Osteoblast (primary cell): ENCODE results near the gene EPHB2. TPM values are rescaled to one million over a fixed set of nuclear protein-coding genes. Genes with fewer than 3 reads are reported as not detected.

Source experiments
- DNase-seq: peaks from one replicate; pipeline ENCODE4 v3.0.0; 2011; ENCODE audit warnings: low spot score, mixed read lengths; ENCODE audit not compliant: insufficient read length; ENCODE audit errors: missing footprints
- H2AFZ ChIP-seq: 2 replicates; pipeline ENCODE4 v1.6.0; 2011; ENCODE audit warnings: mild to moderate bottlenecking, low read length
- H3K27ac ChIP-seq: 2 replicates; pipeline ENCODE4 v1.5.1; 2011; ENCODE audit warnings: mild to moderate bottlenecking, low read depth, low read length, moderate library complexity
- H3K27me3 ChIP-seq: 2 replicates; pipeline ENCODE4 v1.6.0; 2012; ENCODE audit warnings: mild to moderate bottlenecking, control low read depth, inconsistent platforms, low read length, moderate library complexity; ENCODE audit not compliant: insufficient read depth
- H3K36me3 ChIP-seq: 2 replicates; pipeline ENCODE4 v1.5.1; 2011; ENCODE audit warnings: mild to moderate bottlenecking, low read length, control low read depth, moderate library complexity; ENCODE audit not compliant: insufficient read depth
- H3K4me1 ChIP-seq: 2 replicates; pipeline ENCODE4 v1.5.1; 2011; ENCODE audit warnings: mild to moderate bottlenecking, low read length, control low read depth, moderate library complexity; ENCODE audit not compliant: insufficient read depth
- H3K4me2 ChIP-seq: 2 replicates; pipeline ENCODE4 v1.6.0; 2011; ENCODE audit warnings: mild to moderate bottlenecking, low read length; ENCODE audit not compliant: insufficient read depth
- H3K4me3 ChIP-seq: fragments of 200-600 bp; sonication (generic); 3 replicates; pipeline ENCODE4 v1.5.1; 2012; ENCODE audit warnings: mild to moderate bottlenecking, low read length, inconsistent platforms; ENCODE audit not compliant: insufficient read depth
- H3K79me2 ChIP-seq: 2 replicates; pipeline ENCODE4 v1.6.0; 2012; ENCODE audit warnings: mild to moderate bottlenecking, low read length, control low read depth, inconsistent platforms; ENCODE audit not compliant: insufficient read depth
- H3K9me3 ChIP-seq: 2 replicates; pipeline ENCODE4 v1.5.1; 2011; ENCODE audit warnings: low read depth, low read length, control low read depth
- H4K20me1 ChIP-seq: 2 replicates; pipeline ENCODE4 v1.6.0; 2012; ENCODE audit warnings: mild to moderate bottlenecking, low read length, control low read depth; ENCODE audit not compliant: insufficient read depth
- CTCF ChIP-seq: IDR thresholded peaks from 2 replicates; pipeline ENCODE4 v1.5.1; 2011; ENCODE audit warnings: mild to moderate bottlenecking, low read depth, low read length, moderate library complexity; ENCODE audit errors: extremely low read depth
- total RNA-seq: library from RNA; depleted of rRNA; stranded (reverse); fragments of >200 nt; gene quantifications from 2 replicates; pipeline ENCODE4 v1.2.3, GENCODE V29; 2012

The EPHB2 gene
- total RNA-seq, 1 donor: 8.7 TPM

- H3K79me2 ChIP-seq: no peaks in the 10 kb centered on the region
- DNase-seq: no peak
- H2AFZ ChIP-seq: no peak overlapping the region
- TF ChIP-seq CTCF: no peak
- no peak overlapping the region for H3K4me2 ChIP-seq
- H3K4me3 ChIP-seq: no peak overlapping the region
- no peaks in the 10 kb centered on the region for H3K27me3 ChIP-seq
- peaks cover 9% of the 10 kb centered on the region for H3K4me1 ChIP-seq
- H3K36me3 ChIP-seq: no peaks in the 10 kb centered on the region
- H4K20me1 ChIP-seq: no peaks in the 10 kb centered on the region
- H3K9me3 ChIP-seq: no peaks in the 10 kb centered on the region
- no peak overlapping the region for H3K27ac ChIP-seq
Observed at GRCh38 chr1:22877112-22877915, 166.7 kb downstream of the EPHB2 start.

DNA sequence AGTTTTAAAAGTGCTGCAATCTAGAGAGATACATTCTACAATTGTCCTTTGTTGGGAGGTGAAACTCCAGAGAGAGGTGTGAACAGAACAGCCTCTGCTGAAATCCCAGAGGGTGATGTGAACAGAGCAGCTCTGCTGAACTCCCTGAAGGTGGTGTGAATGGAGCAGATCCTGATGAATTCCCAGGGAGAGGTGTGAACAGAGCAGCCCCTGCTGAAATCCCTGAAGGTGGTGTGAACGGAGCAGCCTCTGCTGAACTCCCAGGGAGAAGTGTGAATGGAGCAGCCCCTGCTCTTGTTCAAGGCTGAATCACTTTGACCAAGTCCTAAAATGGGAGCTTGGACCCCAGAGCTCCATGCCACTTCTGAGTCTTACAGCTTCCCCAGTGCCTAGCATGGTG is 167.3 kb downstream of the EPHB2 start:
- Histone ChIP-seq H3K27ac (no peak overlapping the region), H3K9me3 (no peaks in the 10 kb centered on the region), H3K4me2 (no peak overlapping the region), H3K36me3 (no peaks in the 10 kb centered on the region), H3K79me2 (no peaks in the 10 kb centered on the region), H3K27me3 (no peaks in the 10 kb centered on the region), H3K4me3 (no peak overlapping the region), H3K4me1 (peaks cover 9% of the 10 kb centered on the region), H2AFZ (no peak overlapping the region), H4K20me1 (no peaks in the 10 kb centered on the region)
- no peak for TF ChIP-seq CTCF
- no peak for DNase-seq

DNA sequence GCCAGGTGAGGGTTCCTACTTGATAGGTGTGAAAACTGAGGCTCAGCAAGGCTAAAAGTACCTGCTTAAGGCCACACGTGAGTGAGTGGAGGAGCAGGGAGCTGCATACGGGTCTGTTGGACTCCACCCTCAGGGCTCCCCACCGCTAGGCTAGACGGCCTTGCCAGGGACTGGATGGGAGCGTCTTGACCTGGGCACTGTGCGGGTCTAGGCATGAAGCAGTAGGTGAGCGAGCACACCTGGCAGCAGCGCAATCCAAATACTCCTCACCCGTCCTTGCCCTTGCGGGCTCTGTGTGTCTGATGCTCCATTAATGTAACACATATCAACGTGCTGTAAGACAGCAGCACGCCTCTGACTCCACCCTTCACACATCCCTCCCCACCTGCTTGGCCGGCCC is 168.0 kb downstream of the EPHB2 start:
- Histone ChIP-seq H3K4me2 (no peak overlapping the region), H3K36me3 (no peaks in the 10 kb centered on the region), H3K9me3 (no peaks in the 10 kb centered on the region), H3K27me3 (no peaks in the 10 kb centered on the region), H3K4me1 (peaks cover 9% of the 10 kb centered on the region), H4K20me1 (no peaks in the 10 kb centered on the region), H3K79me2 (no peaks in the 10 kb centered on the region), H3K4me3 (no peak overlapping the region), H2AFZ (no peak overlapping the region), H3K27ac (no peak overlapping the region)
- DNase-seq: no peak
- TF ChIP-seq CTCF: no peak

DNA sequence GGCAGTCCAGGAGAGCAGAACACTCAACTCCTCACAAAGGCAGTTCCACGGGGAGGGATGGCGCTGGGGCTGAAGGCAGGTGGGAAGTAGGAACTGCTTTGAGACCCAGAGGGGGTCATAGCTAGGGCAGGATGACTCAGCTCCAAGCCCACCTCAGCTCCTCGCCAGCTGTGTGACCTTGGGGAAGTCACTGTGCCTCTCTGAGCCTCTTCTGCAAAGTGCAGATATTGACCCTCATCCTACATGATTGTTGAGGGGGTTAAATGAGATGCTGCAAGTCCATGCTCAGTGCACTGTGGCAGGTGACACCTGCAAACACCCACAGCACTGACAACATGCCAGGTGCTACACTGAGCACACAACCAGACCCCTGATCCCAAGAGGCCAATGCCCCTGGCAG is 168.8 kb downstream of the EPHB2 start:
- Histone ChIP-seq H3K27me3 (no peaks in the 10 kb centered on the region), H3K4me3 (no peak overlapping the region), H3K79me2 (no peaks in the 10 kb centered on the region), H4K20me1 (no peaks in the 10 kb centered on the region), H3K4me1 (peaks cover 9% of the 10 kb centered on the region), H2AFZ (no peak overlapping the region), H3K4me2 (no peak overlapping the region), H3K36me3 (no peaks in the 10 kb centered on the region), H3K27ac (no peak overlapping the region), H3K9me3 (no peaks in the 10 kb centered on the region)
- TF ChIP-seq CTCF: no peak
- no peak for DNase-seq
